HL-60 (cell line): ENCODE results near the gene TBC1D22A.

Experiments
- CTCF ChIP-seq: IDR thresholded peaks from one replicate; pipeline ENCODE4 v1.5.1; 2011; ENCODE audit warnings: low read length, control low read depth, inconsistent platforms; ENCODE audit not compliant: insufficient read depth
- GABPA ChIP-seq: IDR thresholded peaks from 2 replicates; pipeline ENCODE4 v1.6.1; 2012; ENCODE audit warnings: low read depth
- POLR2AphosphoS5 ChIP-seq: IDR thresholded peaks from 2 replicates; pipeline ENCODE4 v1.6.1; 2012; ENCODE audit warnings: low read depth
- REST ChIP-seq: IDR thresholded peaks from 2 replicates; pipeline ENCODE4 v1.6.1; 2012; ENCODE audit warnings: low read depth; ENCODE audit not compliant: insufficient replicate concordance

DNA sequence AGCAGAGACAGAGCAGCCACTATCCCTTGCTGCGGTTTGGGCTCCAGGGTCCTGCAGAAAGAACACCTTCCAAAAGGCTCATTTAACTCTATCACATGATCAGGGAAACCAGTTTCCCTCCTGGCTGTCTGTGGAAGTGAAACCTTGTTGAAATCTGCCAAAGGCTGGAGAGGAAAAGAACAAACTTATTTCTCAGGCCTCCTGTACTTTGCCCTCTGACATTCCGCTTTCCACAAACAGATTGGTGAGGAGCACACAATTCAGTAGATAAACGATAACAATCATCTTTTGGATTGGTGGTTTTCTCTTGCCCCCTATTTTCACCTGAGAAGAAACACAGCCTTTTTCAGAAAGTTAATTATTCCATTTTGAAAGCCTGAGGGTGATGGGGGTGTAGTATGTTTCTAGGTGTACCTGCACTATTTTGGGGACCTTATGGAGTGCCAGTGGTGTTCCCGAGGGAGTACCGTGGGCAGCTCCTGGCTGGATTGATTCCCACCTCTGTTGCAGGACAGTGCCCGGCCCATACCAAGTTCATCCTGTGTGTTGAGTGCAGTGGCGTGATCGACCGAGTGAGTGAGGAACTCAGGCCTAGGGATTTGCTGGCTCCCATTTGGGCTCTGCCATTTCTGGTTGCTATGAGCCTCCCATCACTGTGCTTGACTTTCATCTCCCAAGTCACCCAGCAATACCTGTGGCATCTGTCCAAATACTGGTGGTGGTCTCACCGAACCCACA is 102.0 kb downstream of the TBC1D22A start:
- TF ChIP-seq CTCF (no peak), POLR2AphosphoS5 (no peak), REST (no peak), GABPA (no peak)
